ENCODE data around the gene DUXB.

Gene DUXB

GRCh38 chr16:75701361-75701760, at the start of gene DUXB:
Gene DUXB (minus strand): TSS chr16:75701461. CDS start chr16:75701418, 43 bp downstream.
- no peak for DNase-seq (ENCODE audit: low read depth in 2 of 3, low spot score in 2 of 3)

GRCh38 chr16:75750528-75750927, 49.3 kb upstream of the DUXB start:
- DNase-seq (ENCODE audit: low read depth in 2 of 3, low spot score in 2 of 3) = no peak

GRCh38 chr16:75746359-75746758, 45.1 kb upstream of the DUXB start:
- no peak for DNase-seq (ENCODE audit: low read depth in 2 of 3, low spot score in 2 of 3)

- DNase-seq (ENCODE audit: low read depth in 2 of 3, low spot score in 2 of 3) = no peak
These were observed 44.6 kb upstream of the DUXB start for GRCh38 chr16:75745823-75746222.

- no peak for DNase-seq (ENCODE audit: low read depth in 2 of 3, low spot score in 2 of 3)
These were observed 44.0 kb upstream of the DUXB start for GRCh38 chr16:75745242-75745641.

- DNase-seq (ENCODE audit: low read depth in 2 of 3, low spot score in 2 of 3) = no peak
These were observed 41.3 kb upstream of the DUXB start for GRCh38 chr16:75742424-75743047.

- DNase-seq (ENCODE audit: low read depth in 2 of 3, low spot score in 2 of 3) = no peak
These were observed 32.3 kb upstream of the DUXB start for GRCh38 chr16:75733305-75734211.

- no peak for DNase-seq (ENCODE audit: low read depth in 2 of 3, low spot score in 2 of 3)
These were observed 31.6 kb upstream of the DUXB start for GRCh38 chr16:75732871-75733270.

GRCh38 chr16:75727221-75727620, 26.0 kb upstream of the DUXB start:
- no peak for DNase-seq (ENCODE audit: low read depth in 2 of 3, low spot score in 2 of 3)

GRCh38 chr16:75726390-75726789, 25.1 kb upstream of the DUXB start, which contains the start of gene CPHXL:
Gene CPHXL (minus strand): TSS chr16:75726490. CDS start chr16:75726442, 48 bp downstream.
- DNase-seq (ENCODE audit: low read depth in 2 of 3, low spot score in 2 of 3) = no peak

GRCh38 chr16:75718452-75718851, 17.2 kb upstream of the DUXB start:
- DNase-seq (ENCODE audit: low read depth in 2 of 3, low spot score in 2 of 3) = no peak

GRCh38 chr16:75714661-75715060, 13.4 kb upstream of the DUXB start:
- no peak for DNase-seq (ENCODE audit: low read depth in 2 of 3, low spot score in 2 of 3)

- no peak for DNase-seq (ENCODE audit: low read depth in 2 of 3, low spot score in 2 of 3)
These were observed 9.1 kb upstream of the DUXB start for GRCh38 chr16:75710344-75710743.

GRCh38 chr16:75703306-75703705, 2.0 kb upstream of the DUXB start:
- DNase-seq (ENCODE audit: low read depth in 2 of 3, low spot score in 2 of 3) = no peak

- no peak for DNase-seq (ENCODE audit: low read depth in 2 of 3, low spot score in 2 of 3)
These were observed 981 bp upstream of the DUXB start for GRCh38 chr16:75702242-75702641.

- DNase-seq (ENCODE audit: low read depth in 2 of 3, low spot score in 2 of 3) = no peak
These were observed 3.7 kb downstream of the DUXB start for GRCh38 chr16:75697571-75697970.

- DNase-seq (ENCODE audit: low read depth in 2 of 3, low spot score in 2 of 3) = no peak
These were observed 5.6 kb downstream of the DUXB start for GRCh38 chr16:75695708-75696107.

GRCh38 chr16:75687361-75687760, 13.9 kb downstream of the DUXB start:
- no peak for DNase-seq (ENCODE audit: low read depth in 2 of 3, low spot score in 2 of 3)

- DNase-seq (ENCODE audit: low read depth in 2 of 3, low spot score in 2 of 3) = no peak
These were observed 19.0 kb downstream of the DUXB start for GRCh38 chr16:75682308-75682707.

- no peak for DNase-seq (ENCODE audit: low read depth in 2 of 3, low spot score in 2 of 3)
These were observed 21.9 kb downstream of the DUXB start for GRCh38 chr16:75679366-75679765.

- DNase-seq (ENCODE audit: low read depth in 2 of 3, low spot score in 2 of 3) = no peak
These were observed 24.4 kb downstream of the DUXB start, which contains the start of gene CPHXL2 for GRCh38 chr16:75676909-75677308. Gene CPHXL2 (minus strand): TSS chr16:75677009. CDS start chr16:75676999, 10 bp downstream.

GRCh38 chr16:75667503-75667902, 33.8 kb downstream of the DUXB start:
- DNase-seq (ENCODE audit: low read depth in 2 of 3, low spot score in 2 of 3) = no peak
